NCI-H510A (cell line): ENCODE data around the gene ATP1B4.
"Not testable (repeated sequence)": the region's sequence is repeated elsewhere in the genome, so short reads cannot be mapped to it uniquely, and the experiment has no call there.

ENCODE experiments used
- DNase-seq: peaks from one replicate; lab custom pipeline; 2025; lab: John Stamatoyannopoulos, UW

The ATP1B4 gene

GRCh38 chrX:120361764-120362305, at the start of gene ATP1B4:
ATP1B4 (plus strand) TSS chrX:120362089; CDS start chrX:120362169, 80 bp downstream.
- DNase-seq = no peak

- DNase-seq = no peak
Measured at GRCh38 chrX:120315776-120316175, 46.1 kb upstream of the ATP1B4 start.

- no peak for DNase-seq
Measured at GRCh38 chrX:120316587-120317283, 45.2 kb upstream of the ATP1B4 start.

- DNase-seq = no peak
Measured at GRCh38 chrX:120318411-120318810, 43.5 kb upstream of the ATP1B4 start.

GRCh38 chrX:120321520-120322281, 40.2 kb upstream of the ATP1B4 start:
- DNase-seq = no peak

GRCh38 chrX:120331116-120331515, 30.8 kb upstream of the ATP1B4 start:
- no peak for DNase-seq

- DNase-seq = no peak
Measured at GRCh38 chrX:120332394-120332793, 29.5 kb upstream of the ATP1B4 start.

GRCh38 chrX:120334151-120334550, 27.7 kb upstream of the ATP1B4 start:
- DNase-seq = no peak

GRCh38 chrX:120334603-120335002, 27.3 kb upstream of the ATP1B4 start:
- DNase-seq = no peak

GRCh38 chrX:120335289-120335688, 26.6 kb upstream of the ATP1B4 start:
- no peak for DNase-seq

- no peak for DNase-seq
Measured at GRCh38 chrX:120336899-120337298, 25.0 kb upstream of the ATP1B4 start.

GRCh38 chrX:120344566-120344965, 17.3 kb upstream of the ATP1B4 start:
- not testable (repeated sequence) for DNase-seq

- no peak for DNase-seq
Measured at GRCh38 chrX:120350450-120351138, 11.3 kb upstream of the ATP1B4 start.

- DNase-seq = no peak
Measured at GRCh38 chrX:120356084-120356483, 5.8 kb upstream of the ATP1B4 start.

GRCh38 chrX:120357186-120357585, 4.7 kb upstream of the ATP1B4 start:
- DNase-seq = no peak

- DNase-seq = no peak
Measured at GRCh38 chrX:120358737-120359456, 3.0 kb upstream of the ATP1B4 start.

- DNase-seq = no peak
Measured at GRCh38 chrX:120365320-120365719, 3.4 kb downstream of the ATP1B4 start.

- no peak for DNase-seq
Measured at GRCh38 chrX:120365968-120366367, 4.1 kb downstream of the ATP1B4 start.

GRCh38 chrX:120366794-120367193, 4.9 kb downstream of the ATP1B4 start:
- no peak for DNase-seq

- no peak for DNase-seq
Measured at GRCh38 chrX:120367402-120368109, 5.7 kb downstream of the ATP1B4 start.

- no peak for DNase-seq
Measured at GRCh38 chrX:120372667-120373370, 10.9 kb downstream of the ATP1B4 start.
